Epithelial cell of esophagus (primary cell): Measurements from ENCODE around the gene FKTN.
"Not testable (repeated sequence)": the region's sequence is repeated elsewhere in the genome, so short reads cannot be mapped to it uniquely, and the experiment has no call there.

Experiments used
- DNase-seq: peaks from one replicate; pipeline ENCODE4 v3.0.0; 2010; ENCODE audit warnings: low read depth
- H3K4me3 ChIP-seq: 2 replicates; pipeline ENCODE4 v1.5.1; 2011; ENCODE audit warnings: mild to moderate bottlenecking, low read length, control low read depth
- CTCF ChIP-seq: IDR thresholded peaks from 2 replicates; pipeline ENCODE4 v1.5.1; 2011; ENCODE audit warnings: low read depth, mild to moderate bottlenecking, low read length, control low read depth, inconsistent platforms; ENCODE audit not compliant: insufficient read depth; ENCODE audit errors: missing control alignments

FKTN gene

GRCh38 chr9:105531530-105531929, 26.4 kb upstream of the FKTN start:
- no peak overlapping the region for H3K4me3 ChIP-seq
- TF ChIP-seq CTCF = no peak
- no peak for DNase-seq

GRCh38 chr9:105535920-105536668, 21.8 kb upstream of the FKTN start:
- DNase-seq = no peak

GRCh38 chr9:105539452-105539851, 18.5 kb upstream of the FKTN start:
- no peak for TF ChIP-seq CTCF
- no peak overlapping the region for H3K4me3 ChIP-seq
- DNase-seq = no peak

More at GRCh38 chr9:105535920-105536668, 21.8 kb upstream of the FKTN start:
- H3K4me3 ChIP-seq = no peak overlapping the region
- TF ChIP-seq CTCF = no peak

GRCh38 chr9:105541838-105542237, 16.1 kb upstream of the FKTN start:
- DNase-seq = no peak
- no peak for TF ChIP-seq CTCF
- H3K4me3 ChIP-seq = no peak overlapping the region

GRCh38 chr9:105554042-105554441, 3.9 kb upstream of the FKTN start:
- DNase-seq = no peak
- TF ChIP-seq CTCF = no peak
- no peak overlapping the region for H3K4me3 ChIP-seq

- no peak for DNase-seq
- TF ChIP-seq CTCF = no peak
- no peak overlapping the region for H3K4me3 ChIP-seq
Observed at GRCh38 chr9:105572455-105572854, 14.5 kb downstream of the FKTN start.

DNA sequence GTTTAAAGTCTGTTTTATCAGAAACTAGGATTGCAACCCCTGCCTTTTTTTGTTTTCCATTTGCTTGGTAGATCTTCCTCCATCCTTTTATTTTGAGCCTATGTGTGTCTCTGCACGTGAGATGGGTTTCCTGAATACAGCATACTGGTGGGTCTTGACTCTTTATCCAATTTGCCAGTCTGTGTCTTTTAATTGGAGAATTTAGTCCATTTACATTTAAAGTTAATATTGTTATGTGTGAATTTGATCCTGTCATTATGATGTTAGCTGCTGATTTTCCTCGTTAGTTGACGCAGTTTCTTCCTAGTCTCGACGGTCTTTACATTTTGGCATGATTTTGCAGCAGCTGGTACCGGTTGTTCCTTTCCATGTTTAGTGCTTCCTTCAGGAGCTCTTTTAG, 22.0 kb downstream of the FKTN start:
- not testable (repeated sequence) for DNase-seq, H3K4me3 ChIP-seq

DNA sequence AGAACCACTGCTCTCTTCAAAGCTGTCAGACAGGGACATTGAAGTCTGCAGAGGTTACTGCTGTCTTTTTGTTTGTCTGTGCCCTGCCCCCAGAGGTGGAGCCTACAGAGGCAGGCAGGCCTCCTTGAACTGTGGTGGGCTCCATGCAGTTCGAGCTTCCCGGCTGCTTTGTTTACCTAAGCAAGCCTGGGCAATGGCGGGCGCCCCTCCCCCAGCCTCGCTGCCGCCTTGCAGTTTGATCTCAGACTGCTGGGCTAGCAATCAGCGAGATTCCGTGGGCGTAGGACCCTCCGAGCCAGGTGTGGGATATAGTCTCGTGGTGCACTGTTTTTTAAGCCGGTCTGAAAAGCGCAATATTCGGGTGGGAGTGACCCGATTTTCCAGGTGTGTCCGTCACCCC, 23.6 kb downstream of the FKTN start:
- not testable (repeated sequence) for DNase-seq, H3K4me3 ChIP-seq
